H1 (cell line): Measurements from ENCODE around the gene FAF2. TPM values are rescaled to one million over a fixed set of nuclear protein-coding genes. Genes with fewer than 3 reads are reported as not detected.

ENCODE experiments used
- ASH2L ChIP-seq: fragments of 200-600, 300-600 bp; sonication (generic); IDR thresholded peaks from one replicate; pipeline ENCODE4 v1.7.1; 2017; ENCODE audit warnings: low read length
- BRCA1 ChIP-seq: IDR thresholded peaks from 2 replicates; pipeline ENCODE4 v1.6.1; 2012; ENCODE audit warnings: low read depth, low read length, improper control_type of control experiment
- CREB1 ChIP-seq: IDR thresholded peaks from 2 replicates; pipeline ENCODE4 v1.6.1; 2012; ENCODE audit warnings: inconsistent platforms
- CTCF ChIP-seq, 3 experiments: IDR thresholded peaks; 1 replicate in 2 of 3; 2 replicates in 1 of 3; pipeline versions ENCODE4 v1.5.1 to v1.6.1; 2011; ENCODE audit warnings: low read length in 3 of 3, mild to moderate bottlenecking in 3 of 3, inconsistent platforms in 2 of 3, low read depth in 1 of 3, moderate library complexity in 1 of 3; ENCODE audit not compliant: insufficient read depth in 1 of 3; ENCODE audit errors: control extremely low read depth in 1 of 3
- E2F6 ChIP-seq: IDR thresholded peaks from 2 replicates; pipeline ENCODE4 v1.6.1; 2012; ENCODE audit warnings: inconsistent platforms
- GABPA ChIP-seq: IDR thresholded peaks from 2 replicates; pipeline ENCODE4 v1.6.1; 2011; ENCODE audit warnings: mild to moderate bottlenecking, low read length, moderate library complexity, borderline replicate concordance; ENCODE audit not compliant: insufficient read depth
- HDAC2 ChIP-seq, 2 experiments: fragments of 300-600 bp in 1 of 2; sonication (generic) in 1 of 2; IDR thresholded peaks; 2 replicates each; pipeline ENCODE4 v1.6.1; 2011 to 2012; ENCODE audit warnings: low read depth in 2 of 2, low read length in 2 of 2, mild to moderate bottlenecking in 2 of 2, moderate library complexity in 2 of 2, borderline replicate concordance in 1 of 2, inconsistent platforms in 1 of 2
- MAFK ChIP-seq: IDR thresholded peaks from 2 replicates; pipeline ENCODE4 v1.6.1; 2012; ENCODE audit warnings: low read depth, mild to moderate bottlenecking, improper control_type of control experiment, low read length
- RNF2 ChIP-seq: fragments of 200-900, 300-1000 bp; sonication (generic); IDR thresholded peaks from 2 replicates; pipeline ENCODE4 v1.7.1; 2016; ENCODE audit warnings: borderline replicate concordance, low read depth, mild to moderate bottlenecking, antibody characterized with exemption, low read length; ENCODE audit not compliant: poor library complexity, severe bottlenecking; ENCODE audit errors: missing control alignments
- SIRT6 ChIP-seq: IDR thresholded peaks from one replicate; pipeline ENCODE4 v1.7.1; 2012; ENCODE audit warnings: low read length, inconsistent platforms
- SIX5 ChIP-seq: IDR thresholded peaks from 2 replicates; pipeline ENCODE4 v1.6.1; 2011; ENCODE audit warnings: mild to moderate bottlenecking, low read depth, low read length
- SP2 ChIP-seq: IDR thresholded peaks from 2 replicates; pipeline ENCODE4 v1.6.1; 2012; ENCODE audit warnings: mild to moderate bottlenecking, low read length, inconsistent platforms
- ZNF274 ChIP-seq: IDR thresholded peaks from 2 replicates; pipeline ENCODE4 v1.7.0; 2012; ENCODE audit warnings: low read length, borderline replicate concordance; ENCODE audit errors: extremely low read depth
- polyA plus RNA-seq, 7 experiments: library from polyadenylated mRNA; depleted of rRNA in 3 of 7; stranded (reverse) in 5 of 7; unstranded in 2 of 7; fragments of >200 nt in 5 of 7; fragments of 200-250 nt in 2 of 7; gene quantifications; 1 replicate in 5 of 7; 2 replicates in 1 of 7; 4 replicates in 1 of 7; pipeline versions ENCODE4 v1.2.1 to v1.2.3, GENCODE V29; 2011 to 2013; ENCODE audit warnings: missing spikeins in 2 of 7, mixed read lengths in 2 of 7
- total RNA-seq: library from RNA; stranded (reverse); fragmentation: NEBNext Ultra II Directional; extraction: Animal tissue kit (Norgen Biotek cat#: 25700); gene quantifications from 2 replicates; pipeline ENCODE4 v1.2.1, GENCODE V29; 2021

FAF2 gene
- total and polyA plus RNA-seq, 2 of the 8 experiments (the other 6 are each of a cell fraction or from before 2014, with no cell fraction given) = 20.8 to 35.8 TPM

- peak; percentile 77 to 90 (median 90) for TF ChIP-seq CTCF (IDR thresholded peaks at IDR 0.05; ENCODE audit: control extremely low read depth in 1 of 3, insufficient read depth in 1 of 3, low read depth in 1 of 3, low read length in 3 of 3)
- 0 out of 2 replicates have a peak, but pooled peaks have one; percentile 28 for TF ChIP-seq CREB1
- no peak for TF ChIP-seq MAFK
- no peak for TF ChIP-seq HDAC2 (IDR thresholded peaks at IDR 0.05; ENCODE audit: borderline replicate concordance in 1 of 2, low read depth in 2 of 2, low read length in 2 of 2)
- no peak for TF ChIP-seq RNF2
- TF ChIP-seq SIRT6 = no peak
- no peak for TF ChIP-seq E2F6
- no peak for TF ChIP-seq ZNF274
- no peak for TF ChIP-seq GABPA
- no peak for TF ChIP-seq SIX5
- no peak for TF ChIP-seq BRCA1
- TF ChIP-seq ASH2L = no peak
- no peak for TF ChIP-seq SP2
These were observed 42.3 kb upstream of the FAF2 start (continued) for GRCh38 chr5:176405656-176406435.
